Transverse colon (tissue), 4 donors: Measurements from ENCODE around the gene LILRB1.

Experiments
- CTCF ChIP-seq, 5 experiments: fragments of 200-600 bp in 3 of 5; fragments of 450-650 bp in 2 of 5; sonication (generic) in 3 of 5; IDR thresholded peaks; 1 replicate in 2 of 5; 2 replicates in 3 of 5; pipeline ENCODE4 v1.5.1; 2016 to 2017; ENCODE audit warnings: antibody characterized with exemption in 5 of 5, inconsistent platforms in 3 of 5, mild to moderate bottlenecking in 2 of 5, moderate library complexity in 1 of 5
- EP300 ChIP-seq: sonication (generic); formaldehyde crosslinking; IDR thresholded peaks from one replicate; pipeline ENCODE4 v1.6.1; 2017; ENCODE audit warnings: antibody characterized with exemption, low read depth
- POLR2A ChIP-seq: fragments of 450-650 bp; IDR thresholded peaks from one replicate; pipeline ENCODE4 v1.6.1; 2016; ENCODE audit warnings: antibody characterized with exemption, mild to moderate bottlenecking, moderate library complexity
- POLR2AphosphoS5 ChIP-seq, 3 donors: sonication (generic); formaldehyde crosslinking; IDR thresholded peaks; one replicate each; pipeline ENCODE4 v1.6.1; 2016; ENCODE audit warnings: antibody characterized with exemption in 3 of 3

DNA sequence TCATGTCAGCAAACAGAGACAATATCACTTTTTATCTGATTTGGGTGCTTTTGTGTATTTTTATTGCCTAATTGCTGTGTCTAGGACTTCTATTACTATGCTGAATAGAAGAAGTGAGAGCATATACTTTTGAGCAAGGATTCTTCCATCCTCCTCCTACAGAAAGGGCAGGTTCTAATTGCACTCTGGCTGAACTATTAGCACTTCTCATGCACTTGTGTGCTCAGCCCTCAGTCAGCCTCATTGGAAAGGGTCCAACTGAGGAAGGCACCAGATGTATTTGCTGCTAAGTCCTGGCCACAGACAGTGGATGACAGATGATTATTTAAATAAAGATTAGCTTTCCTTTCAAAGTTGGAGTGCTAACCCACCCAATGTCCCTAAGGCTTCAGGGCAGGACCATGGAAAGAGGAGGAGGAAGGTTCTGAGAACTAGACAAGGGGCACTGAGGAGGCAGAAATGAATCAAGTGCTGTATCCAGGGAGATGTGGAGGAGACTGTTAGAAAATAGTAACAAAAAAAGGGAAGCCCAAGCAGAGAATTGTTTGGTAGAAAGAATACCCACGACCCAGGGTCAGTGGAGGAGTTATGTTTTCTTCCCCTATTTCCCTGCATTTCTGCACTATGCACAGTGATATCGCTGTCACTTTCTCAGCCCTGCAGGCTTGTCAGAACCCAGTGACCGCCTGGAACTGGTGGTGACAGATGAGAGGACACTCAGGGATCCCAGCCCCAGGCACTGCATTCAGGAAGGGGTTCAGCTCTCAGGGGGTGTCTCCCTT lies 40.5 kb downstream of the LILRB1 start:
- TF ChIP-seq CTCF (IDR thresholded peaks at IDR 0.05) (no peak), POLR2A (no peak), EP300 (no peak), POLR2AphosphoS5 (IDR thresholded peaks at IDR 0.05) (no peak)
